Liver (tissue), 3 donors: ENCODE measurements around the gene THSD4.

Experiments
- CTCF ChIP-seq: fragments of 150-350 bp; IDR thresholded peaks from 2 replicates; pipeline ENCODE4 v1.5.1; 2017; ENCODE audit warnings: improper control_type of control experiment, low read depth, low read length; ENCODE audit not compliant: missing input control
- GABPA ChIP-seq, 2 donors: IDR thresholded peaks in 1 of 2; conservative IDR thresholded peaks in 1 of 2; 2 replicates each; pipeline ENCODE4 v1.6.1; 2016; ENCODE audit warnings: antibody characterized with exemption in 2 of 2, mild to moderate bottlenecking in 1 of 2, moderate library complexity in 1 of 2
- MAX ChIP-seq: IDR thresholded peaks from 2 replicates; pipeline ENCODE4 v1.6.1; 2016; ENCODE audit warnings: antibody characterized with exemption
- RAD21 ChIP-seq, 2 donors: IDR thresholded peaks; 2 replicates each; pipeline ENCODE4 v1.6.1; 2016; ENCODE audit warnings: antibody characterized with exemption in 2 of 2, mild to moderate bottlenecking in 2 of 2
- SP1 ChIP-seq: IDR thresholded peaks from 2 replicates; pipeline ENCODE4 v1.6.1; 2018; ENCODE audit warnings: antibody characterized with exemption, mild to moderate bottlenecking
- TAF1 ChIP-seq: conservative IDR thresholded peaks from 2 replicates; pipeline ENCODE4 v1.6.1; 2016; ENCODE audit warnings: antibody characterized with exemption, mild to moderate bottlenecking
- YY1 ChIP-seq: IDR thresholded peaks from 2 replicates; pipeline ENCODE4 v1.6.1; 2016; ENCODE audit warnings: antibody characterized with exemption, mild to moderate bottlenecking
- TF ChIP-seq, protein P1 (sequence below): IDR thresholded peaks from 2 replicates; pipeline ENCODE4 v1.6.1; 2016; ENCODE audit warnings: antibody characterized with exemption, mild to moderate bottlenecking
- donor health status: healthy.
- donor health status: healthy.

GRCh38 chr15:71212146-71212545 lies 96.9 kb downstream of the THSD4 start:
- TF ChIP-seq CTCF, result no peak
- TF ChIP-seq MAX, result no peak
- TF ChIP-seq RAD21 (IDR thresholded peaks at IDR 0.05), result no peak
- no peak for TF ChIP-seq TAF1
- TF ChIP-seq SP1, result no peak
- no peak for TF ChIP-seq GABPA (IDR thresholded peaks at IDR 0.05 in 1 of 2, conservative IDR thresholded peaks at IDR 0.05 in 1 of 2)
- TF ChIP-seq YY1, result no peak
- TF ChIP-seq, protein P1, sequence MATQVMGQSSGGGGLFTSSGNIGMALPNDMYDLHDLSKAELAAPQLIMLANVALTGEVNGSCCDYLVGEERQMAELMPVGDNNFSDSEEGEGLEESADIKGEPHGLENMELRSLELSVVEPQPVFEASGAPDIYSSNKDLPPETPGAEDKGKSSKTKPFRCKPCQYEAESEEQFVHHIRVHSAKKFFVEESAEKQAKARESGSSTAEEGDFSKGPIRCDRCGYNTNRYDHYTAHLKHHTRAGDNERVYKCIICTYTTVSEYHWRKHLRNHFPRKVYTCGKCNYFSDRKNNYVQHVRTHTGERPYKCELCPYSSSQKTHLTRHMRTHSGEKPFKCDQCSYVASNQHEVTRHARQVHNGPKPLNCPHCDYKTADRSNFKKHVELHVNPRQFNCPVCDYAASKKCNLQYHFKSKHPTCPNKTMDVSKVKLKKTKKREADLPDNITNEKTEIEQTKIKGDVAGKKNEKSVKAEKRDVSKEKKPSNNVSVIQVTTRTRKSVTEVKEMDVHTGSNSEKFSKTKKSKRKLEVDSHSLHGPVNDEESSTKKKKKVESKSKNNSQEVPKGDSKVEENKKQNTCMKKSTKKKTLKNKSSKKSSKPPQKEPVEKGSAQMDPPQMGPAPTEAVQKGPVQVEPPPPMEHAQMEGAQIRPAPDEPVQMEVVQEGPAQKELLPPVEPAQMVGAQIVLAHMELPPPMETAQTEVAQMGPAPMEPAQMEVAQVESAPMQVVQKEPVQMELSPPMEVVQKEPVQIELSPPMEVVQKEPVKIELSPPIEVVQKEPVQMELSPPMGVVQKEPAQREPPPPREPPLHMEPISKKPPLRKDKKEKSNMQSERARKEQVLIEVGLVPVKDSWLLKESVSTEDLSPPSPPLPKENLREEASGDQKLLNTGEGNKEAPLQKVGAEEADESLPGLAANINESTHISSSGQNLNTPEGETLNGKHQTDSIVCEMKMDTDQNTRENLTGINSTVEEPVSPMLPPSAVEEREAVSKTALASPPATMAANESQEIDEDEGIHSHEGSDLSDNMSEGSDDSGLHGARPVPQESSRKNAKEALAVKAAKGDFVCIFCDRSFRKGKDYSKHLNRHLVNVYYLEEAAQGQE, result no peak
